Stimulated activated CD4-positive, alpha-beta T cell treated with anti-CD3 and anti-CD28 coated beads, Interleukin-4, amount 100 ng/mL, for 48 hours (primary cell): ENCODE measurements around the gene RIC3.
"Not testable (repeated sequence)": the region's sequence is repeated elsewhere in the genome, so short reads cannot be mapped to it uniquely, and the experiment has no call there.

Experiments used
- DNase-seq, 2 donors: peaks; one replicate each; pipeline ENCODE4 v3.0.0-alpha.2; 2020; ENCODE audit warnings: low read depth in 2 of 2

The RIC3 gene

GRCh38 chr11:8190431-8190830 is 21.6 kb upstream of the RIC3 start:
- no peak for DNase-seq

- no peak for DNase-seq
Measured at GRCh38 chr11:8186429-8186828, 17.6 kb upstream of the RIC3 start.

DNA sequence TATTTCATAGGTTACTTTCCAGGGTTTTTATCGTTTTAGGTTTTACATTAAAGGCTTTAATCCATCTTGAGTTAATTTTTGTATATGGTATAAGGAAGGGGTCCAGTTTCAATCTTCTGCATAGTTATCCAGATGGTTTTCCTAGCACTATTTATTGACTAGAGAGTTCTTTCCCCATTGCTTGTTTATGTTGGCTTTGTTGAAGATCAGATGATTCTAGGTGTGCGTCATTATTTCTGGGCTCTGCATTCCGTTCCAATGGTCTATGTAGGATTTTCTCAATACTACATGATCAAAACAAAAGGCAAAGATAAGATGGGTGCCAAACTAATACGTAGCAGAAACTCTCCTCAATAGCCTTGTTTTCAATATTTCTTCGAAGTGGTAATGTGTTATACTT is 14.3 kb upstream of the RIC3 start:
- no peak for DNase-seq

- DNase-seq = no peak
Measured at GRCh38 chr11:8180469-8180868, 11.6 kb upstream of the RIC3 start.

DNA sequence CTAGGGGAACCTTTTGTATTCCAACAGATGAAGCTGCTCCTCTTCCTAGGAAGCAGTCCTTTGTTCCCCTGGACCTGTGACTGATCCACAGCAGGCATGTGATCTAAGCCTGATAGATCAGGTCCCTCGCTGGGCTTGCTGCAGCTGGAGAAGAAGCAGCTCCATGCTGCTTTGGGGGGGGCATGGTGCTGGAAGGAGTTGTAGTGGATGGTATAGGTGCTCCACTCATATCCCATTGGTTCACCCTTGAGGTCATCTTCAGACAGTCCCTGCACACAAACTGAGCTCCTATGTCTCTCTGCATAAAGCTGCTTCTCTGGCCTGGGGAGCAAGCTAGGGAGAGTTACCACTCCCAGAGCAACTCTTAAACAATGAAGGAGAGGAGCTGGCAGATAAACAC is 9.5 kb upstream of the RIC3 start:
- DNase-seq = no peak

GRCh38 chr11:8177136-8177535 is 8.3 kb upstream of the RIC3 start:
- DNase-seq = no peak

GRCh38 chr11:8167796-8168195 is 1.0 kb downstream of the RIC3 start:
- no peak for DNase-seq

GRCh38 chr11:8164746-8165145 is 4.1 kb downstream of the RIC3 start:
- no peak for DNase-seq

DNA sequence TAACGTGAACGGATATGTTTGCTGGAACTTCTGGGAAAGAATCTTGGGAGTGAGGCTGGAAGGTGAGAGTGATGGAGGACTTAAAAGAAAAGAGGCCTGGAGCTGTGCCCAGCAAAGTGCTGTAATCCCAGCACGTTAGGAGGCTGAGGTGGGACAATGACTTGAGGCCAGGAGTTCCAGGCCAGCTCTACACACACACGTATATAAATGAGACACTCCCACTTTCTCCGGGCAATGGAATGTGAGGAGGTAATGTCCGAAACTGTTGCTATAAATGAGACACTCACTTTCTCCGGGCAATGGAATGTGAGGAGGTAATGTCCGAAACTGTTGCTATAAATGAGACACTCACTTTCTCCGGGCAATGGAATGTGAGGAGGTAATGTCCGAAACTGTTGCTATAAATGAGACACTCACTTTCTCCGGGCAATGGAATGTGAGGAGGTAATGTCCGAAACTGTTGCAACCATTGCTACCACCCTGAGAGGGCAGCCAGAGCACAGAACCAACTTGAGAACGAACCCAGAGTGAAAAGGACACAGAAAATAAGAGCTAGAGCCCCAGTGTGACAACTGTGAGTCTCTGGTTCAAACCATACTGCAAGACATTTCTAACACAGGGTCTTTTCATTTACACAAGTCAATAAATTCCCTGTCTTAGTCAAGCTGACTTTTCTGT is 7.1 kb downstream of the RIC3 start:
- DNase-seq = not testable (repeated sequence)

DNA sequence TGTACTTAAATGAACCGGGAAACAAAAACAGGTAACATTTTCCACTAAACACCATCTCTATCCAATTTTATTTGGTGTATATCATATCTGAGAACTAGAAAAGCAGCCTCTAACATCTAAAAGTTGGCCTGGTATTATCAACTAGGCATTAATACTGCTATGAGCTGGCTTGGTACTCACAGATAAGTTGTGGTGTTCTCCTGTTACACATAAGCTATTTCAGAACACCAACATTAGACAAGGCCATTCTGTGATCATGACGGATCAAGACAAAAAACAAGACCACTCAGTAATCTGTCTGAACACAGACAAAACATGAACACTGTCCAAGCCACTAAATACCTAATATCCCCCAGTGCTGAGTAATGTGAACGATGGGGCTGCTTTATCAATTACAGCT is 11.9 kb downstream of the RIC3 start:
- no peak for DNase-seq

DNA sequence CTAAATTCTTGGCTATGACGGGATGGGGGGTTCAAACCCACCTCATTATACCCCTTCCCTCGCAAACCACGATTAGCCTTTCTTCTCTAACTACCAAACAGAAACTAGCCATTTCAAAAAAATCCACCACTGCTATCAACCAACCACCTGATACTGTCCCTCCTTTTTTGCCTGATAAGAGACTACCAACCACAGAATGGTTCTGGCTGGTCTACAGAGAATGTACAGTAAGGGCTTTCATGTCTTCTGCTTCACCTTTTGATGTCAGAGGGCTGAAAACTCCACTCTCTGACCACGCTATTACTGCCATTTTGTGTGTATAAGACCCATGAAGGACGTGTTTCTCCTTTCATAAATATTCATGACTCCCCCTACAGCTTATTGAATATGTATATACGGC is 19.1 kb downstream of the RIC3 start:
- DNase-seq = no peak

- no peak for DNase-seq
Measured at GRCh38 chr11:8138526-8138925, 30.3 kb downstream of the RIC3 start.

GRCh38 chr11:8127447-8127846 is 41.4 kb downstream of the RIC3 start:
- no peak for DNase-seq

GRCh38 chr11:8126649-8127289 is 42.1 kb downstream of the RIC3 start:
- DNase-seq = no peak

DNA sequence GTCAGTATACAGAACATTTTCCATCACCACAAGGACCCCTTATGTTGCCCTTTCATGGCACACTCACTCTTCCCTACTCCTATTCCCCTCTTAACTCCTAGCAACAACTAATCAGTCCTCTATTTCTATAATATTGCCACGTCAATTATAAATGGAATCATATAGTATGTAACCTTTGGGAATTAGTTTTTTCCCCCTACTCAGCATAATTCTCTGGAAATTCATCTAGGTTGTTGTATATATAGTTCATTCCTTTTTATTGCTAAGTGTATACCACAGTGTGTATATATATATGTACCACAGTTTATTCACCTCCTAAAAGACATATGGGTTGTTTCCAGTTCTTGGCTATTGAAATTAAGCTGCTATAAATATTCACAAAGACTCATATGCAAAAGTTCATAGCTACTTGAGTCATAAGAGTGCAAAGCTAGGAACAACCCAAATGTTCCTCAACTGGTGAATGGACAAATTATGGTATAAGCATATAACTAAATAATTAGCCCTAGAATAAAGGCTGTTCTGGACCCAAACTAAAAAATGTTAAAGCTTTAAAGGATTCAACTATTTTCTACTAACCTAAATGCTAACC is 46.6 kb downstream of the RIC3 start:
- DNase-seq = no peak

- DNase-seq = no peak
Measured at GRCh38 chr11:8111636-8112035, 57.2 kb downstream of the RIC3 start.

DNA sequence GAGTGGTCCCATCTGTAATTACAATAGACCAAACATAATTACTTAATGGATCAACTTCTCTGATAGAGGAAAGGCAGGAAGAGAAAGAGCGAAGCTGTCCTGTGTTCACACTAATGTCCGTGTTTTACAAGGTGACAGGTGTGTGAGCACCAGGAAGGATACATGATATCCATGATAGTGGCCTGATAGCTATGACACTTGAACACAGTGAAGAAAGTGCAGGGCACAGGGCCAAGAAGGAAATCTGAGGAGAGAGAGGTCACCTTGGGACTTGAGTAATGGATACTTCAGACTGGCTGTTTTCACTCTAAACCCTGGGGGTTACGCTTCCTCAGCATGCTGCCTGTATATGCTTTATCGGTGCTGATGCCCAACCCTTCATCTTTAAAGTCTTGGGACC is 58.4 kb downstream of the RIC3 start:
- no peak for DNase-seq

DNA sequence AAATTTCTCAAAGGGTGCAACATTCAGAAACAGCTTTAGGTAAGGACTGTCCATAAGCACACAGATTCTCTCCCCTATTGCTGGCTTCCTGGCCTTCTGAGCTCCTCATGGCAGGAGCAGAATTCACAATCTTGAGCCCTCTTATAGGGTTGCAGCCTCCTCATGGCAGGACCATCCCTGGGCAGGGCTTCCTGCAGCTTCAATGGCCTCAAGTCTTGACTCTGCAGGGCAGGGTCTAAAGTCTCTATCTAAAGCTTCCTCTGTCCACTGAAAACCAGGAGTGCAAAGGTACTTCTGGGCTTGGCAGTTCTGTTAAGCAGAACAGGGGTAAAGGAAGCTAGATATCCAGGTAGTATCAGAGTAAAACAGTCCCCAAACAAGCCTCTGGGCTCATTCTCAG is 59.1 kb downstream of the RIC3 start:
- DNase-seq = no peak

- no peak for DNase-seq
Measured at GRCh38 chr11:8108421-8108820, 60.4 kb downstream of the RIC3 start.

DNA sequence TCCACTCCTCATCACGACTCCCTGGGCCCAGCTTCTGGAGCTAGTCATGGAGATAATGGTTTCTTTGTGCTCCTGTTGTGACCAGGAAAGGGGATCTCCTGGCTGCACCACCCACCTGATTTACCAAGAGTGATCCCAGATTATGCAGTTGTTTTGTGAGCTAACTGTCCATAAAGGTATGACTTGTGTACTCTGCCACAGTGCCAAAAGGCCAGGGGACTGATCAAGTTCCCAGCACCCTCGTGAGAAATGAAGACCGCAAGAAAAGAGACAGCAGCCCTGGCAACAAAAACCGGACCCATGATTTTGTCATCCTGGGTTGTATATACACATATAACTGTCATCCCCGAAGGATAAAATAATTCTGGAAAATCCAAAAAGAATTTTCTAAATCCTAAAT is 61.2 kb downstream of the RIC3 start:
- DNase-seq = no peak

DNA sequence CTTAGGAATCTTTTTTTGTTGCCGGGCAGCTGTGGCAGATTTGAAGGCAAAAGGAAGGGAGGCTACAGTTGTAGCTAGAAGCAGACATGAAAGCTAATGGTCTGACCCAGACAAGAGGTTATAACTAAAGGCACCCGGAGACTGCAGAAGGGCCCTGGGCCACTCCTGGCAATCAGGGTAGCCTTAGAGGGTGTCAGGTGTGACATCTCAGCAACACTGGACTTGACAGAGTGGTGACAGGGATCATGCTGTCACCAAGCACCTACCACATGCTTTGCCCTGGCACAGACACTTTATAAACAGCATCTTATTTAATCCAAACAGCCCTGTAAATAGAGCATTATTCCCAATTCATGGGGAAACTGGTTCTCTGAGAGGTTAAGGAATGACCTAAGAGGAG is 62.1 kb downstream of the RIC3 start:
- DNase-seq = no peak

DNA sequence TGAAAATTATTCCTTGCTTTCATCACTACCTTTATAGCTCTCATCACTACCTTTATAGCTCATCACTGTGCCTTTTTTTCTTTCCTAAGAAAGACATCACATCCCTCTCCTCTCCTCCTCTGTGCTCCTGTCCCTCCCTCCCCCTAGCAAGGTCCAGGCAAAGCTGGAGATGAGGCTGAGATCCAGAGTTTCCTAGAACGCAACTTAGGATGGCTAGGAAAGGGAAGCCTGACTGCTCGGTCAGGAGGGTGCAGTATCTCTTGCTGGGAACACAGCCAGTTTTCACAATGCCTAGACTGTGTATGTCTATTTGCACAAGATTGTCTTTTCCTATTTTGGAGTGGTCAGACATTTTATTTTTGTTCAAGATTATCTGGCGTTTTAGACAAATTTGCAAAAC is 63.2 kb downstream of the RIC3 start:
- no peak for DNase-seq

GRCh38 chr11:8105133-8105532 is 63.7 kb downstream of the RIC3 start:
- DNase-seq = no peak

GRCh38 chr11:8103909-8104308 is 64.9 kb downstream of the RIC3 start:
- no peak for DNase-seq
